Activated CD8-positive, alpha-beta memory T cell treated with anti-CD3 and anti-CD28 coated beads for 1 hour (primary cell): ENCODE results near the gene NUP107.

Experiments
- DNase-seq, 2 donors: peaks; one replicate each; pipeline ENCODE4 v3.0.0-alpha.2; 2020; ENCODE audit warnings: low read depth in 1 of 2; ENCODE audit errors: extremely low read depth in 1 of 2

NUP107 gene

DNA sequence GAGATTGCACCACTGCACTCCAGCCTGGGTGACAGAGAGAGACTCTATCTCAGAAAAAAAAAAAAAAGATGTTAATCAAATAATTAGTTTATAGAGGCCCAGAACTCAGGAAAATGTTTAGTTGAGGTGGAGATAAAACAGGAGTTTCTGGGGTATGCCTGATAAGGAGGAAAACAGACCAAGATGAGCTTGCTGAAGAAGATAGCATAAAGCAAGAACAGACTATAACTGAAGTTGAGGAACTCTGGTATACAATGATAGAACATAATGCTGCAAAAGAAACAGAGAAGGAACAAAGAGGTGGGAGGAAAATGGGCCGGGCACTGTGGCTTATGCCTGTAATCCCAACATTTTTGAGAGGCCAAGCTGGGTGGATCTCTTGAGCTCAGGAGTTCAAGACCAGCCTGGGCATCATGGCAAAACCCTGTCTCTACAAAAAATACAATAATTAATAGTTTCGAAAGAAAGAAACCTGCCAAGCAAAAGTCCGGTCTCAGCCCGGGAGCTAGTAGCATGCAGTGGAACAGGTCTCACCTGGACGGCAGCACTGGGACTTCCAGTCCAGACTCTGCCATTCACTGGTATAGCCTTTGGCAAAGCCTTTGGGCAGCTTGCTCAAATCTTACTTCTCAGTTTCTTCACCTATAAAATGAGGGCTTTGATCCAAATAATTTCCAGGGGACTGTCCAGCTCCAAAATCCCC, 84.6 kb downstream of the NUP107 start:
- no peak for DNase-seq

GRCh38 chr12:68772714-68773113, 85.9 kb downstream of the NUP107 start:
- no peak for DNase-seq

- DNase-seq = no peak
Observed at GRCh38 chr12:68773582-68773981, 86.8 kb downstream of the NUP107 start.

DNA sequence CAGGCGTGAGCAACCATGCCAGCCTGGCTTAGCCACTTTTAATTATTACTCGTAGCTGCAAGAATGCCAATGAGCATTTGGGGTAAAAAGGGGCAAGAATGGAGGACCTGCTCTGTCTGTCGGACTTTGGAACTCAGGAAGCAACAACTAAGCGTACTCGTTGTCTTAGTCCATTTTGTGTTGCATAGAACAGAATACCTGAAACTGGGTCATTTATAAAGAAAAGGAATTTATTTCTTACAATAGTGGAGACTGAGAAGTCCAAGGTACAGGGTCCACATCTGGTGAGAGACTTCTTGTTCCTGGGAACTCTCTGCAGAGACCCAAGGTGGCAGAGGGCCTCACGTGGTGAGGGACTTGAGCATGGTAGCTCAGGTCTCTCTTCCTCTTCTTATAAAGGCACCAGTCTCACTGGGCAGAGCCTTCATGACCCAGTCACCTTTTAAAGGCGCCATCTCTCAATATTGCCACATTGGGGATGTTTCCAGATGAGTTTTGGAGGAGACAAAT, 88.4 kb downstream of the NUP107 start:
- no peak for DNase-seq

DNA sequence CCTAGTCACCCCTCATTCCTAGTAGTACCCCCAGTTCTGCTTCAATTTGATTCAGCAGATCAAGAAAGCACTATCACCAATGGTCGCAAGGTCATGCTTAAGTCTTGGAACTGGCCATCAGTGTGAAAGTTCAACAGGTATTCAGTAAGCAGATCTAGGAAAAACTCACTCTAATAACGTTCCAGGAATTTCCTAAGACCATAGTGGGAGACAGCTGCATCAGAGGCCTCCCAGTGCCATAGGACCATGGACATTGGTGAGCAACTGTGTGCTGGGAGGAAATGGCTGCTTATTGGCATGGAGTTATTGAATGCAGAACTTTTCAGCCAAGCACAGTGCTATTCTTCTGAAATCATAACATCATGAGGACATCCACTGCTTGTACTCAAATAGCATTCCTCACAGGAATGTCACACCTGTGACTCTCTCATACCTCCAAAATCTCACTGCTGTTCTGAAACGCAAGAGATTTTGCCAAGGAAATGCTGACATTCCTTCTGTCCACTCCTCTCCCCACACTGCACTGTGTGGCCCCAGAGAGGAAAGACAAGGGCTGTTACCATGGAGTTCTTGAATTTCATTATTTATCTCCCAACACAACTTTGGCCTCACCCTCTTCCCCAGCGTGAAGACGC, 90.3 kb downstream of the NUP107 start:
- no peak for DNase-seq

GRCh38 chr12:68779280-68779679, 92.5 kb downstream of the NUP107 start:
- no peak for DNase-seq

GRCh38 chr12:68780731-68781130, 94.0 kb downstream of the NUP107 start:
- DNase-seq = no peak

DNA sequence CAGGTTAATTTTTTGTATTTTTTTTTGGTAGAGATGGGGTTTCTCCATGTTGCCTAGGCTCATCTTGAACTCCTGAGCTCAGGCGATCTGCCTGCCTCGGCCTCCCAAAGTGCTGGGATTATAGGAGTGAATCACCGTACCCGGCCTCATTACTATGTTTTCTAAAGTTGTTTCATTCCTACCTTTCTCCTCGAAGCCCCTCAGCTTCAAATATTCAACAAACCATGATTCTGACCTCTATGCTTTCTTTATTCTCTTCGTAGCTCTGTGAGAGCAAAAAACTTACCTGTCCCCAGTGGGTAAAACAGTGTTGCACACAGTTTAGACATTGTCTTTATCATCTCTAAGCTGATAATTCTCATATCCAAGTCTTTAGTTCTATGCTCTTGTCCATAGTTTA, 95.0 kb downstream of the NUP107 start:
- no peak for DNase-seq

- DNase-seq = no peak
Observed at GRCh38 chr12:68784015-68784414, 97.2 kb downstream of the NUP107 start.

DNA sequence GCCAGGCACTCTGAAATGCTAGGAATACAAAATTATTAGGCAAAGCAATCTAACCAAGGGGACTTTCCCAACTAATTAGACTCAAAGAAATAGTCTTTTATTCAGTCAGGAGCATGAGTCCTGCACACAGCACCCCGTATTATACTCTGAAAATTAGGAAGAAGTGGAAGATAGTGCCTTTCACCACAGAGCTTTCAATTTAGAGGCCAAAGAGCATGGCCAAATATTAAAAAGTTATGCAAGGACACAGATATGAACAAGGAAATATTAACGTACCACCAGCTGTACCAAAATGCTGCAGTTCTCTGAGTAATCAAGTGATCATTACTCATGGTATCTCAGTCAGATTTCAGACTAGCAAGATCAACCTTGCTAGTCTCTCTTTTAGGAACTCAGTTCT, 98.6 kb downstream of the NUP107 start:
- no peak for DNase-seq

GRCh38 chr12:68785823-68786222, 99.0 kb downstream of the NUP107 start:
- DNase-seq = no peak

- DNase-seq = no peak
Observed at GRCh38 chr12:68786929-68787328, 100.2 kb downstream of the NUP107 start.

- DNase-seq = no peak
Observed at GRCh38 chr12:68788554-68789143, 101.9 kb downstream of the NUP107 start.

- no peak for DNase-seq
Observed at GRCh38 chr12:68789144-68789878, 102.5 kb downstream of the NUP107 start.

DNA sequence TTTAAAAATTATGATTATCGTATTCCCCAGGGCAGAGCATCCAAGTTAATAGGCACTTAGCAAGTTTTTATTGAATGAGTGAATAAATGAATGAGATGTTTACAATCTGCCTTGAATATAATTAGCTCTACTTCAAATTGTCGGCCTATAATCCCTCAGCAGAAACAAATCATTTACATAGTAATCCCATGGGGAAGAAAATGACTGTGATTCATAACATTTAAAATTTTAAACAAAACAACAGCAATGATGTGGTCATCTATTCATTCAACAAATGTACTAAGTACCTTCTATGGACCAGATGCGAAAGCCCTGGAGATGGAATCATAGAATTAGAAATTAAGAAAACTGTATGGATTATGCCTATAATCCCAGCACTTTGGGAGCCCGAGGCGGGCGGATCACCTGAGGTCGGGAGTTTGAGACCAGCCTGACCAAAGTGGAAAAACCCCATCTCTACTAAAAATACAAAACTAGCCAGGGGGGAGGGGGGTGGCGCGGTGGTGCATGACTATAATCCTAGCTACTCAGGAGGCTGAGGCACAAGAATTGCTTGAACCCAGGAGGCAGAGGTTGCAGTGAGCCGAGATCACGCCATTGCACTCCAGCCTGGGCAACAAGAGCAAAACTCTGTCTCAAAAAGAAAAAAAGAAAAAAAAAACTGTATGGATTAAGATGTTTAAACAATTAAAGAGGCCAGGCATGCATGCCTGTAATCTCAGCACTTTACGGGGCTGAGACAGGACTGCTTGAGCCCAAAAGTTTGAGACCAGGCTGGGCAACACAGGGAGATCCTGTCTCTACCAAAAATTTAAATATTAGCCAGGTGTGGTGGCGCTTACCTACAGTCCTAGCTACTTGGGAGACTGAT, 103.5 kb downstream of the NUP107 start:
- DNase-seq = no peak

GRCh38 chr12:68790952-68791234, 104.1 kb downstream of the NUP107 start:
- DNase-seq = no peak

DNA sequence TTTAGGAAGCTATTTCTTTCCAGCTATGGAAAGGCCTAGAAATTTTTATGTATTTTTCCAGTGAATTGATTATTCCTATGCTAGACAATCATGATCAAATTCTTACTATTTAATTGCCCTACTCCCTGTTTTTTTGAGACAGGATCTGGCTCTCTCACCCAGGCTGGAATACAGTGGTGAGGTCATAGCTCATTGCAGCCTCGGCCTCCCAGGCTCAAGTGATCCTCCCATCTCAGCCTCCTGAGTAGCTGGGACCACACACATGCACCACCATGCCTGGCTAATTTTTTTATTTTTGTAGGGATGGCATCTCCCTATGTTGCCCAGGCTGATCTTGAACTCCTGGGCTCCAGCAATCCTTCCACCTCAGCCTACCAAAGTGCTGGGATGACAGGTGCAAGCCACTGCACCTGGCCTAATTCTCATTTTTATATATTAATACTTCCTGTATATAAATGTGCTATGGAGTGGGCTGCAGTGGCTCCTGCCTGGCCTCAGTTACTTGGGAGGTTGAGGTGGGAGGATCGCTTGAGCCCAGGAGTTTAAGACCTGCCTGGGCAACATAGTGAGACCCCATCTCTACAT, 105.2 kb downstream of the NUP107 start:
- no peak for DNase-seq

DNA sequence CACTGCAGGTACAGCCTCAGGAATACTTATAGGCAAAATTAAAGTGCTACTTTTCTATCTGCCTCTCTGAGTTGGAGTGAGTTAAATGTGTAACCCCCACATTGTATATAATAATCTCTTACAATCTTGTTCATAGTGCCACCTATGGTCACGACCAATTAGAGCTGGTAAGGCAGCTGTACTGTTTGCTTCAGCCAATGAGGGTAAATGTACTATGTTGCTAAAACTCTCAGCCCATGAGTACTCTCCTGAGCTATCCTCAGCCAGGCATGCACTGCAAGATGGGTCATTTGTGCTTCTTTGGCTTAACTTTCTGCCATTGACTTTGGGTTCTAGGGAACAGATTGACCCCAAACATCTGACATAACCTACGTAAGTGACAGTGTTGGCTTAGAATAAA, 106.2 kb downstream of the NUP107 start:
- no peak for DNase-seq

DNA sequence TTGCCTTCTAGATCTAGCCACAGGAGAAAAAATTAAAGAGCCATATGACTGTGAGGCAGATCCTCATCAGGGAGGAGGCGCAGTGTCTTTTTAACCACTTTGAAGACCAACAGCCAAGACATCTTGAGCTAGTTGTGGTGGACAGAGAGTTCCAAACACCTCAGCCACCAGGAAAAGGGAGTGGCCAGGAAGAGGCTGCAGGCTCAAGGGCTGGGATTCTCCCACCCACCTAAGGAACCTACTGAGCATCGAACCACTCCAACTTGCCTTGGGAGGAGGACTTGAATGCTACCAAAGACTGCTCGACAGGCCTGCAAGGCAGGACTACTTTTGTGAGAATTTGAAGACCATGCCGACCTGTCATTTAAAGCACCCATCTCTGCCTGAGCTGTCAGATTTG, 106.7 kb downstream of the NUP107 start:
- no peak for DNase-seq

DNA sequence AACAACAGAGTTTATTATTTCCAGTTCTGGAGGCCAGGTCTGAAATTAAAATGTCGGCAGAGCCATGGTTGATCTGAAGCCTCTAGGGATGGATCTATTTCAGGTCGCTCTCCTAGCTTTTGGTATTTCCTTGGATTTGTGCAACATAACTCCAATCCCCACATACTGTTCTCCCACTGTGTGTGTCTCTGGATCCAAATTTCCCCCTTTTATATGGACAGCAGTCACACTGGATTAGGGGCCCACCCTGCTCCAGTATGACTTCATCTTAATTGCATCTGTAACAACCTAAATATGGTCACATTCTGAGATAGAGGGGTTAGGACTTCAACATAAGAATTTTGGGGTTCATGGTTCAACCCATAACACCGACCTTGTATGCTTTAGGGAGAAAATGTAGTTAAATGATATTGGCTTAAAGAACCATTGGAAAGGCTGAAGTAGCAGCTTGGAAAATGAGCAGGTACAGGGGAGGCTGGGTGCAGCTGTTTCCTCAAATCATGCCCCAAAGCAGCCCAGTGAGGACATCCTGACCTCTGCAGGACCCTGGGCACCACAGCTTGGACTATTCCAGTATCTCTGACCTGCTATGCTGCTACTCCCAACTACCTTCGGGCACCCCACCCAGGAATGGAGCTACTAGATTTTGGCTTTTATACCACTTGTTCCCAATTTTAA, 107.3 kb downstream of the NUP107 start:
- DNase-seq = no peak
